HepG2 (cell line): ENCODE data around the gene ZFHX3. TPM values are rescaled to one million over a fixed set of nuclear protein-coding genes. Genes with fewer than 3 reads are reported as not detected.

ENCODE experiments used
- ATRX ChIP-seq: sonication (generic); formaldehyde crosslinking; IDR thresholded peaks from 2 replicates; pipeline ENCODE4 v1.4.0; 2020; ENCODE audit warnings: missing genetic modification reagents, borderline replicate concordance
- FOXA3 ChIP-seq: IDR thresholded peaks from 2 replicates; pipeline ENCODE4 v1.6.1; 2016; ENCODE audit warnings: missing genetic modification reagents, missing compliant biosample characterization
- MAFG ChIP-seq: sonication (generic); formaldehyde crosslinking; IDR thresholded peaks from 2 replicates; pipeline ENCODE4 v1.5.1; 2020; ENCODE audit warnings: mild to moderate bottlenecking, missing genetic modification reagents
- PRPF4 ChIP-seq: fragments of 200-400 bp; formaldehyde crosslinking; IDR thresholded peaks from 2 replicates; pipeline ENCODE4 v1.6.1; 2016; ENCODE audit warnings: low read length, low read depth; ENCODE audit not compliant: poor library complexity, severe bottlenecking
- RFX1 ChIP-seq: fragments of 450-650 bp; IDR thresholded peaks from 2 replicates; pipeline ENCODE4 v1.6.1; 2017
- RFXAP ChIP-seq: sonication (generic); formaldehyde crosslinking; IDR thresholded peaks from 2 replicates; pipeline ENCODE4 v1.4.0; 2020; ENCODE audit warnings: missing genetic modification reagents, borderline replicate concordance
- RORA ChIP-seq: sonication (generic); formaldehyde crosslinking; IDR thresholded peaks from 2 replicates; pipeline ENCODE4 v1.5.0; 2020; ENCODE audit warnings: mild to moderate bottlenecking, missing genetic modification reagents, moderate library complexity
- SNRNP70 ChIP-seq: fragments of 200-400 bp; formaldehyde crosslinking; IDR thresholded peaks from 2 replicates; pipeline ENCODE4 v1.6.1; 2017; ENCODE audit warnings: mild to moderate bottlenecking, low read depth, low read length, moderate library complexity
- ZNF382 ChIP-seq: sonication (generic); formaldehyde crosslinking; IDR thresholded peaks from 2 replicates; pipeline ENCODE4 v1.5.0; 2020; ENCODE audit warnings: missing genetic modification reagents, mild to moderate bottlenecking, borderline replicate concordance
- ZNF577 ChIP-seq: sonication (generic); formaldehyde crosslinking; IDR thresholded peaks from 2 replicates; pipeline ENCODE4 v1.4.0; 2020; ENCODE audit warnings: mild to moderate bottlenecking, low read depth, missing genetic modification reagents, borderline replicate concordance
- ZNF713 ChIP-seq: sonication (generic); formaldehyde crosslinking; IDR thresholded peaks from 2 replicates; pipeline ENCODE4 v1.4.0; 2020; ENCODE audit warnings: mild to moderate bottlenecking, missing genetic modification reagents
- ZNF792 ChIP-seq: IDR thresholded peaks from 2 replicates; pipeline ENCODE4 v1.6.1; 2016
- polyA plus RNA-seq, 8 experiments: library from polyadenylated mRNA; depleted of rRNA in 3 of 8; stranded (reverse) in 7 of 8; unstranded in 1 of 8; fragments of >200 nt; fragmentation: Illumina TruSeq in 4 of 8; extraction: Trizol in 4 of 8; gene quantifications; 2 replicates each; pipeline versions ENCODE4 v1.2.1 to v1.2.3, GENCODE V29; 2011 to 2016; ENCODE audit warnings: low read depth in 4 of 8, missing spikeins in 1 of 8, mixed read lengths in 1 of 8; ENCODE audit not compliant: insufficient read depth in 1 of 8
- total RNA-seq, 5 experiments: library from RNA; depleted of rRNA; stranded (reverse); fragments of >200 nt; fragmentation: Illumina TruSeq; extraction: Trizol; gene quantifications; 2 replicates each; pipeline ENCODE4 v1.2.3, GENCODE V29; 2016; ENCODE audit warnings: low read depth in 1 of 5
- TF ChIP-seq, protein P1 (sequence below): sonication (generic); formaldehyde crosslinking; IDR thresholded peaks from 2 replicates; pipeline ENCODE4 v1.5.1; 2020; ENCODE audit warnings: mild to moderate bottlenecking, missing genetic modification reagents
- TF ChIP-seq, protein P2 (sequence below): sonication (generic); formaldehyde crosslinking; IDR thresholded peaks from 2 replicates; pipeline ENCODE4 v1.5.0; 2020; ENCODE audit warnings: missing genetic modification reagents
- TF ChIP-seq, protein P3 (sequence below): sonication (generic); formaldehyde crosslinking; IDR thresholded peaks from 2 replicates; pipeline ENCODE4 v1.4.0; 2020; ENCODE audit warnings: missing genetic modification reagents, low read depth, mild to moderate bottlenecking, borderline replicate concordance
- TF ChIP-seq, protein P4 (sequence below): sonication (generic); formaldehyde crosslinking; IDR thresholded peaks from 2 replicates; pipeline ENCODE4 v1.5.0; 2020; ENCODE audit warnings: mild to moderate bottlenecking, missing genetic modification reagents, borderline replicate concordance
- TF ChIP-seq, protein P5 (sequence below): sonication (generic); formaldehyde crosslinking; IDR thresholded peaks from 2 replicates; pipeline ENCODE4 v1.5.1; 2020; ENCODE audit warnings: missing genetic modification reagents, mild to moderate bottlenecking, borderline replicate concordance

Gene ZFHX3
- total and polyA plus RNA-seq, 2 of the 13 experiments (the other 11 are each of a cell fraction or from before 2014, with no cell fraction given): 5.0 to 6.0 TPM

DNA sequence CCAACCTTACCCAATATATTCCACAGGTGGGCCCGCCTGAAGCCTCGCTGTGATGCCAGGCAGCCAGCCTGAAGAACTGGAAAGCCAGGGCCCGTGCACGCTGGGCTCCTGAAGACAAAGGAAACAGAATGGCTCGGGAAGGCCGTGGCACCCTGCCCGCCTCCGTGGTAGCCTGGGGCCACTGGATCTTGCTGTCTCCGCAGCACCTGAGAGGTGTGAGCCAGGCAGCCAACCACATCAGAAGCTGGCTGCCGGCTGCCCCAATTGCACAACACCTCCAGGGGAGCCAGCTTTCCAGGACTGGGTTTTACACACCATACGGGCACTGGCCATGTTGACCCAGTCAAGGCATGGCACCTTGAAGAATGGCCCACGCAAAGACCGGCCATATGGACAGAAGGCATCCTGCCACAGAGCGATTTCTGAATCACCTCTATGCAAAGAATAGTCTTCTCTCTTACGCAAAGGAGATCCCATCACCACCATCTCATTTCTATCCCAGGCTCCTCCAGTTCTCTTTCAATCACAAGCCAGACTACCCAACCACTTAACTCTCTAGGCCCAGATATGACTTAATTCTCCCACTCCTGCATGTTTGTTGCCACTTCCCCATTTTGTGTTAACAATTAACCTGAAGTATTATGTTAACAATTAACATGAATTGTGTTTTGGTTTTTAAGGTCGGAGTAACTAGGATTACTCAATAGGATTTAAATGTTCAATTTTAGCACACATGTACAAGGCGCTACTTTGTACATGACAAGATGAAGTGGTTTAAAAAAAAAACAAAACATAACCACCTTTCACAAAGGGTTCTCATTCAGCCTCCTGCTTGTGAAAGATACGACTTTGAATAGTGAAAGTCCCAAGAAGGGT, 32.1 kb downstream of the ZFHX3 start (continued):
- TF ChIP-seq, protein P1, sequence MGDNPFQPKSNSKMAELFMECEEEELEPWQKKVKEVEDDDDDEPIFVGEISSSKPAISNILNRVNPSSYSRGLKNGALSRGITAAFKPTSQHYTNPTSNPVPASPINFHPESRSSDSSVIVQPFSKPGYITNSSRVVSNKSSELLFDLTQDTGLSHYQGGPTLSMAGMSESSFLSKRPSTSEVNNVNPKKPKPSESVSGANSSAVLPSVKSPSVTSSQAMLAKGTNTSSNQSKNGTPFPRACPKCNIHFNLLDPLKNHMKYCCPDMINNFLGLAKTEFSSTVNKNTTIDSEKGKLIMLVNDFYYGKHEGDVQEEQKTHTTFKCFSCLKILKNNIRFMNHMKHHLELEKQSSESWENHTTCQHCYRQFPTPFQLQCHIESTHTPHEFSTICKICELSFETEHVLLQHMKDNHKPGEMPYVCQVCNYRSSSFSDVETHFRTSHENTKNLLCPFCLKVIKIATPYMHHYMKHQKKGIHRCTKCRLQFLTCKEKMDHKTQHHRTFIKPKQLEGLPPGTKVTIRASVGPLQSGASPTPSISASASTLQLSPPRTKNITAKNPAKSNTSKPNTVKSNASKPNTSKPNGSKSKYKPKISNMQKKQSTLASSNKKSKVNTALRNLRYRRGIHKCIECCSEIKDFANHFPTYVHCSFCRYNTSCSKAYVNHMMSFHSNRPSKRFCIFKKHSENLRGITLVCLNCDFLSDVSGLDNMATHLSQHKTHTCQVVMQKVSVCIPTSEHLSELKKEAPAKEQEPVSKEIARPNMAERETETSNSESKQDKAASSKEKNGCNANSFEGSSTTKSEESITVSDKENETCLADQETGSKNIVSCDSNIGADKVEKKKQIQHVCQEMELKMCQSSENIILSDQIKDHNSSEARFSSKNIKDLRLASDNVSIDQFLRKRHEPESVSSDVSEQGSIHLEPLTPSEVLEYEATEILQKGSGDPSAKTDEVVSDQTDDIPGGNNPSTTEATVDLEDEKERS (CRISPR knock-in tag): no peak
- no peak for TF ChIP-seq MAFG
- TF ChIP-seq, protein P2, sequence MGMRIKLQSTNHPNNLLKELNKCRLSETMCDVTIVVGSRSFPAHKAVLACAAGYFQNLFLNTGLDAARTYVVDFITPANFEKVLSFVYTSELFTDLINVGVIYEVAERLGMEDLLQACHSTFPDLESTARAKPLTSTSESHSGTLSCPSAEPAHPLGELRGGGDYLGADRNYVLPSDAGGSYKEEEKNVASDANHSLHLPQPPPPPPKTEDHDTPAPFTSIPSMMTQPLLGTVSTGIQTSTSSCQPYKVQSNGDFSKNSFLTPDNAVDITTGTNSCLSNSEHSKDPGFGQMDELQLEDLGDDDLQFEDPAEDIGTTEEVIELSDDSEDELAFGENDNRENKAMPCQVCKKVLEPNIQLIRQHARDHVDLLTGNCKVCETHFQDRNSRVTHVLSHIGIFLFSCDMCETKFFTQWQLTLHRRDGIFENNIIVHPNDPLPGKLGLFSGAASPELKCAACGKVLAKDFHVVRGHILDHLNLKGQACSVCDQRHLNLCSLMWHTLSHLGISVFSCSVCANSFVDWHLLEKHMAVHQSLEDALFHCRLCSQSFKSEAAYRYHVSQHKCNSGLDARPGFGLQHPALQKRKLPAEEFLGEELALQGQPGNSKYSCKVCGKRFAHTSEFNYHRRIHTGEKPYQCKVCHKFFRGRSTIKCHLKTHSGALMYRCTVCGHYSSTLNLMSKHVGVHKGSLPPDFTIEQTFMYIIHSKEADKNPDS (CRISPR knock-in tag): no peak
- no peak for TF ChIP-seq ZNF792
- no peak for TF ChIP-seq PRPF4
- TF ChIP-seq ZNF577 (CRISPR knock-in tag): no peak
- peak; percentile 73 for TF ChIP-seq FOXA3 (CRISPR knock-in tag)
- TF ChIP-seq, protein P3, sequence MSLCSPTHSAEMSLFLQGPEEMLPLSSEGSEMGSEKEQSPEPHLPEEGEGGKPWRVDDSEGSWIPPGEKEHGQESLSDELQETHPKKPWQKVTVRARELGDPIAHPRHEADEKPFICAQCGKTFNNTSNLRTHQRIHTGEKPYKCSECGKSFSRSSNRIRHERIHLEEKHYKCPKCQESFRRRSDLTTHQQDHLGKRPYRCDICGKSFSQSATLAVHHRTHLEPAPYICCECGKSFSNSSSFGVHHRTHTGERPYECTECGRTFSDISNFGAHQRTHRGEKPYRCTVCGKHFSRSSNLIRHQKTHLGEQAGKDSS: peak; percentile 74; the same call in 1 of the 2 replicates
- no peak for TF ChIP-seq ATRX (CRISPR knock-in tag)
- TF ChIP-seq, protein P4, sequence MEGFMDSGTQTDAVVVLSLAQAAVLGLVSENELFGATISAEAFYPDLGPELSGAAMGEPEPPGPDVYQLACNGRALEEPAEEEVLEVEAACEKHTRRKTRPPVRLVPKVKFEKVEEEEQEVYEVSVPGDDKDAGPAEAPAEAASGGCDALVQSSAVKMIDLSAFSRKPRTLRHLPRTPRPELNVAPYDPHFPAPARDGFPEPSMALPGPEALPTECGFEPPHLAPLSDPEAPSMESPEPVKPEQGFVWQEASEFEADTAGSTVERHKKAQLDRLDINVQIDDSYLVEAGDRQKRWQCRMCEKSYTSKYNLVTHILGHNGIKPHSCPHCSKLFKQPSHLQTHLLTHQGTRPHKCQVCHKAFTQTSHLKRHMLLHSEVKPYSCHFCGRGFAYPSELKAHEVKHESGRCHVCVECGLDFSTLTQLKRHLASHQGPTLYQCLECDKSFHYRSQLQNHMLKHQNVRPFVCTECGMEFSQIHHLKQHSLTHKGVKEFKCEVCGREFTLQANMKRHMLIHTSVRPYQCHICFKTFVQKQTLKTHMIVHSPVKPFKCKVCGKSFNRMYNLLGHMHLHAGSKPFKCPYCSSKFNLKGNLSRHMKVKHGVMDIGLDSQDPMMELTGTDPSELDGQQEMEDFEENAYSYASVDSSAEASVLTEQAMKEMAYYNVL (CRISPR knock-in tag): no peak
- no peak for TF ChIP-seq RORA (CRISPR knock-in tag)
- no peak; the same call in 1 of the 2 replicates for TF ChIP-seq ZNF713 (CRISPR knock-in tag)
- no peak for TF ChIP-seq ZNF382 (CRISPR knock-in tag)
- no peak; the same call in 1 of the 2 replicates for TF ChIP-seq RFXAP (CRISPR knock-in tag)
- no peak for TF ChIP-seq RFX1
- TF ChIP-seq, protein P5, sequence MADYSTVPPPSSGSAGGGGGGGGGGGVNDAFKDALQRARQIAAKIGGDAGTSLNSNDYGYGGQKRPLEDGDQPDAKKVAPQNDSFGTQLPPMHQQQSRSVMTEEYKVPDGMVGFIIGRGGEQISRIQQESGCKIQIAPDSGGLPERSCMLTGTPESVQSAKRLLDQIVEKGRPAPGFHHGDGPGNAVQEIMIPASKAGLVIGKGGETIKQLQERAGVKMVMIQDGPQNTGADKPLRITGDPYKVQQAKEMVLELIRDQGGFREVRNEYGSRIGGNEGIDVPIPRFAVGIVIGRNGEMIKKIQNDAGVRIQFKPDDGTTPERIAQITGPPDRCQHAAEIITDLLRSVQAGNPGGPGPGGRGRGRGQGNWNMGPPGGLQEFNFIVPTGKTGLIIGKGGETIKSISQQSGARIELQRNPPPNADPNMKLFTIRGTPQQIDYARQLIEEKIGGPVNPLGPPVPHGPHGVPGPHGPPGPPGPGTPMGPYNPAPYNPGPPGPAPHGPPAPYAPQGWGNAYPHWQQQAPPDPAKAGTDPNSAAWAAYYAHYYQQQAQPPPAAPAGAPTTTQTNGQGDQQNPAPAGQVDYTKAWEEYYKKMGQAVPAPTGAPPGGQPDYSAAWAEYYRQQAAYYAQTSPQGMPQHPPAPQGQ (CRISPR knock-in tag): no peak
- no peak for TF ChIP-seq SNRNP70
